GM12801 (cell line): ENCODE data around the gene AIF1.

Experiments used
- CTCF ChIP-seq: IDR thresholded peaks from one replicate; pipeline ENCODE4 v1.5.1; 2011; ENCODE audit warnings: control low read depth; ENCODE audit not compliant: insufficient read length; ENCODE audit errors: extremely low read depth

AIF1 gene

GRCh38 chr6:31614684-31615578 is at the start of gene AIF1:
TSS of gene AIF1 (plus strand) at chr6:31615234. CDS start at chr6:31615330, 96 bp downstream.
- no peak for TF ChIP-seq CTCF

GRCh38 chr6:31567531-31568370 is 47.3 kb upstream of the AIF1 start:
- no peak for TF ChIP-seq CTCF

GRCh38 chr6:31568537-31568961 is 46.5 kb upstream of the AIF1 start:
- TF ChIP-seq CTCF: no peak

- no peak for TF ChIP-seq CTCF
These were observed 45.0 kb upstream of the AIF1 start for GRCh38 chr6:31569861-31570536.

- TF ChIP-seq CTCF: no peak
These were observed 42.8 kb upstream of the AIF1 start, which contains the start of gene LTA for GRCh38 chr6:31572041-31572911. TSS of gene LTA (plus strand) at chr6:31572289. CDS start at chr6:31572743, 454 bp downstream.

- no peak for TF ChIP-seq CTCF
These were observed 41.6 kb upstream of the AIF1 start for GRCh38 chr6:31573239-31574105.
